GM13976 (cell line): ENCODE measurements around the gene CPNE6.
"Not testable (repeated sequence)": the region's sequence is repeated elsewhere in the genome, so short reads cannot be mapped to it uniquely, and the experiment has no call there.

Source experiments
- DNase-seq: peaks from one replicate; pipeline ENCODE4 v3.0.0; 2012; ENCODE audit warnings: low spot score
- CTCF ChIP-seq: IDR thresholded peaks from 2 replicates; pipeline ENCODE4 v1.5.1; 2012; ENCODE audit warnings: borderline replicate concordance, mild to moderate bottlenecking; ENCODE audit not compliant: insufficient read depth; ENCODE audit errors: extremely low read depth, missing control alignments, control extremely low read depth
- in situ Hi-C: fragments of 300-500 bp; cut with MboI; formaldehyde crosslinking; loops from one replicate; pipeline ENCODE4 v1.12.0; 2022; ENCODE audit warnings: low sequenced_read_pairs, mixed read lengths, inconsistent platforms; ENCODE audit not compliant: unreplicated experiment

Gene CPNE6

GRCh38 chr14:24071144-24071697 is at the start of gene CPNE6:
TSS of gene CPNE6 (plus strand) at chr14:24071562. CDS start at chr14:24072937, 1,375 bp downstream.
- DNase-seq, result no peak
- in situ Hi-C loops, result no loop called here
- no peak for TF ChIP-seq CTCF

GRCh38 chr14:24024939-24025418 is 46.4 kb upstream of the CPNE6 start:
- in situ Hi-C loops, DNase-seq: not testable (repeated sequence)

- not testable (repeated sequence) for DNase-seq
- in situ Hi-C loops, result loop anchor here (10.0 kb wide), 1 partner anchor 45 kb away; the partner anchor contains the start of gene DHRS4L2
These were observed 41.7 kb upstream of the CPNE6 start for GRCh38 chr14:24029687-24030086.

GRCh38 chr14:24031331-24031730 is 40.0 kb upstream of the CPNE6 start:
- in situ Hi-C loops, result loop anchor here (10.0 kb wide), 1 partner anchor 47 kb away; the partner anchor contains the start of gene DHRS4L2

GRCh38 chr14:24032727-24033418 is 38.5 kb upstream of the CPNE6 start:
- DNase-seq, result no peak
- in situ Hi-C loops, result loop anchor here (10.0 kb wide), 1 partner anchor 48 kb away; the partner anchor contains the start of gene DHRS4L2
- no peak for TF ChIP-seq CTCF

More at GRCh38 chr14:24031331-24031730, 40.0 kb upstream of the CPNE6 start:
- DNase-seq, result not testable (repeated sequence)

- not testable (repeated sequence) for DNase-seq
- in situ Hi-C loops, result loop anchor here (10.0 kb wide), 1 partner anchor 51 kb away; the partner anchor contains the start of gene DHRS4L2
These were observed 35.6 kb upstream of the CPNE6 start for GRCh38 chr14:24035769-24036168.

GRCh38 chr14:24036169-24036962 is 35.0 kb upstream of the CPNE6 start:
- peak; percentile 76 for TF ChIP-seq CTCF
- in situ Hi-C loops, result loop anchor here (10.0 kb wide), 1 partner anchor 52 kb away; the partner anchor contains the start of gene DHRS4L2
- DNase-seq, result peak; percentile 73

- not testable (repeated sequence) for DNase-seq
- in situ Hi-C loops, result loop anchor here (10.0 kb wide), 1 partner anchor 52 kb away; the partner anchor contains the start of gene DHRS4L2
These were observed 34.3 kb upstream of the CPNE6 start for GRCh38 chr14:24036963-24037657.
